D721Med (cell line): ENCODE measurements around the gene RNF208.

Experiments
- DNase-seq: peaks from one replicate; pipeline ENCODE4 v3.0.0; 2011; ENCODE audit warnings: low spot score; ENCODE audit not compliant: insufficient read length
- FAIRE-seq: peaks from 2 replicates; lab custom pipeline; 2011; peaks lifted over from hg19 to GRCh38; lab: Jason Lieb, UNC
- CTCF ChIP-seq: IDR thresholded peaks from 2 replicates; pipeline ENCODE4 v1.5.1; 2012; ENCODE audit warnings: mild to moderate bottlenecking, control low read depth; ENCODE audit not compliant: insufficient read depth; ENCODE audit errors: missing control alignments

RNF208 gene

GRCh38 chr9:137226338-137227053 lies 4.5 kb upstream of the RNF208 start:
- DNase-seq (no peak), FAIRE-seq (no peak)
- TF ChIP-seq CTCF: no peak

GRCh38 chr9:137225699-137226331 lies 3.8 kb upstream of the RNF208 start:
- no peak for DNase-seq
- no peak for TF ChIP-seq CTCF
- no peak for FAIRE-seq

GRCh38 chr9:137224830-137225694 lies 3.0 kb upstream of the RNF208 start, which contains the start of gene CYSRT1:
TSS of gene CYSRT1 (plus strand) at chr9:137225174. CDS start at chr9:137225622, 448 bp downstream.
- DNase-seq (no peak), FAIRE-seq (no peak)
- no peak for TF ChIP-seq CTCF

- no peak for TF ChIP-seq CTCF
- DNase-seq: peak; percentile 97
- no peak for FAIRE-seq
Measured at GRCh38 chr9:137223078-137223970, 1.3 kb upstream of the RNF208 start.

- no peak for TF ChIP-seq CTCF
- DNase-seq: no peak
- FAIRE-seq: no peak
Measured at GRCh38 chr9:137221506-137222111, 431 bp downstream of the RNF208 start.

- DNase-seq (no peak), FAIRE-seq (no peak)
- TF ChIP-seq CTCF: no peak
Measured at GRCh38 chr9:137221095-137221505, 940 bp downstream of the RNF208 start.
